HG03378 (cell line): ENCODE measurements around the gene HEATR5A.
"Not testable (repeated sequence)": the region's sequence is repeated elsewhere in the genome, so short reads cannot be mapped to it uniquely, and the experiment has no call there.

Experiments used
- ATAC-seq: cut with Tn5 transposase; IDR thresholded peaks from one replicate; pipeline ENCODE4 v1.9.1; 2021; ENCODE audit warnings: mild to moderate bottlenecking, moderate library complexity; ENCODE audit not compliant: unreplicated experiment

The HEATR5A gene

DNA sequence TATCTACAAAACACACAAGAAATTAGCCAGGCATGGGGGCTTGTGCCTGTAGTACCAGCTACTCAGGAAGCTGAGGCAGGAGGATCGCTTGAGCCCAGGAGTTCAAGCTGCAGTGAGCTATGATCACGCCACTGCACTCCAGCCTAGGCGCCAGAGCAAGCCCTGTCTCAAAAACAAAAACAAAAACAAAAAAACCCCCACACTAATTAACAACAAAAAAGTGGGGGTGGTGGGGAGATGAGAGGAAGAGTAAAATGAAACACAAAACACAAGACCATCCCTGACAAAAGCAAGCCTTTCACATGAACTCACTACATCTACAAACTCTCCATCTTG is 158.9 kb downstream of the HEATR5A start:
- no peak for ATAC-seq

DNA sequence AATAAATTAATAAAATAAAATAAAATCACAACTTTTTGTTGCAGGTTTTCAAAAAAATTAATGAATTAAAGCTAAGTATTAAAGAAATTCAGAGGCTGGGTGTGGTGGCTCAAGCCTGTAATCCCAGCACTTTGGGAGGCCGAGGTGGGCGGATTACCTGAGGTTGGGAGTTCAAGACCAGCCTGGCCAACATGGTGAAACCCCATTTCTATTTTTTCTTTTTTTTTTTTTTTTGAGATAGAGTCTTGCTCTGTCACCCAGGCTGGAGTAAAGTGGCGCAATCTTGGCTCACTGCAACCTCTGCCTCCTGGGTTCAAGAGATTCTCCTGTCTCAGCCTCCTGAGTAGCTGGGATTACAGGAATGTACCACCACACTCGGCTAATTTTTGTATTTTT is 161.3 kb downstream of the HEATR5A start:
- not testable (repeated sequence) for ATAC-seq

DNA sequence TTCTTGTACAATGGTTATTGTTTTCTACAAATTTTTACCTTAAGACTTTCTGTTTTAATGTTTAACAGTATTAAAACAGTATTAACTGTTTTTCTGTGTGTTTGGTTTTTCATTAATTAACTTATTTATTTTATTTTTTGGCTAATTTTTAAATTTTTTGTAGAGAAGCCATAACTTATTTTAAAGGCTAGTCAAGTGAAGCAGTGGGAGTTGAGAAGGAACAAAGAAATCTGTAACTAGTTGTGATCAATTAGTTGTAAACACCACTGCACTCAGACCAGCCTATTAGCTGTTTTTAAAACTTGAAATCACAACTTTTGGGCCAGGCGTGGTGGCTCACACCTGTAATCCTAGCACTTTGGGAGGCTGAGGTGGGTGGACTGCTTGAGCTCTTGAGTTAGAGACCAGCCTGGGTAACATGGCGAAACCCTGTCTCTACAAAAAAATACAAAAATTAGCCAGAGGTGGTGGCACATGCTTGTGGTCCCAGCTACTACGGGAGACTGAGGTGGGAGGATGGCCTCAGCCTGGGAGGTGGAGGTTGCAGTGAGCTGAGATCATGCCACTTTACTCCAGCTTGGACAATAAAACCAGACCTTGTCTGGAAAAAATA is 161.8 kb downstream of the HEATR5A start:
- ATAC-seq, result no peak

DNA sequence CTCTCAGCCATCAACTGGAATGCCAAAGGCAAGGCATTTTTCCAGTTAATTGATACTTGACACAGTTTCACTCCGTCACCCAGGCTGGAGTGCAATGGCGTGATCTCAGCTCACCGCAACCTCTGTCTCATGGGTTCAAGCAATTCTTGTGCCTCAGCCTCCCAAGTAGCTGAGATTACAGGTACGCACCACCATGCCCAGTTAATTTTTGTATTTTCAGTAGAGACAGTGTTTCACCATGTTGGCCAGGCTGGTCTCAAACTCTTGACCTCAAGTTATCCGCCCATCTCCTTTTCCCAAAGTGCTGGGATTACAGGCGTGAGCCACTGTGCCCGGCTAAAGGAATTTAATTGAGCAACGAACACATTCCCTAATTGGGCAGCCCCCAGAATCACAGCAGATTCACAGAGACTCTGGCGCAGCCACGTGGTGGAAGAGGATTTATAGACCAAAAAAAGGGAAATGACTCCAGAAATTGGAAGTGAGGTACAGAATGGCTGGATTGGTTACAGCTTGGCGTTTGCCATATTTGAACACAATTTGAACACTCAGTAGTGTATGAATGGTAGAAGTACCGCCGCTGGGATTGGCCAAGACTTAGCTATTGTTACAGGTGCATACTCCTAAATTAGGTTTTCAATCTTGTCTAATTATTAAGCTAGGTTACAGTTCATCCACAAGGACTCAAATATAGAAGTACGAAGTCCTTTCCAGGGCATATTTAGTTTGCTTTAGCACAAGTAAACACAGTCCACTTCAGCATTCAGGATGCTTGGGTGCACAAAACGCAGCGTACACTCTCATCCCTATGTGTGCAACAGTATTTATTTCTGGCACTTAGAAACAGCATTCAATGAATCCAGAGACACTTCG is 162.6 kb downstream of the HEATR5A start:
- ATAC-seq, result not testable (repeated sequence)

DNA sequence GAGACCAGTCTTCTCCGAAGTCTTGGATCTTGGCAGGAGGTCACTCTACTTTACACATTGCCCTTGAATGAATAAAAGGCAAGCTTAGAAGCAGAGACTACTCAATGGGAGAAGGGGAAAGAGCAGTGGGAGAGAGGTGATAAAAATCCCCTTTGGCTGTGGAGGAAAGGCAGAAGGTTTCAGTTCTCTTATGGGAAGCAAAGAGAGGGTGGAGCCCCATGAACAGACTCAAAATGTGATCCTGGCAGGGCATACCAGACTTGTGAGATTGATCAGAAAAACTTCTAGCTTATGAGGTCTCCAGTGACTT is 163.2 kb downstream of the HEATR5A start:
- no peak for ATAC-seq

DNA sequence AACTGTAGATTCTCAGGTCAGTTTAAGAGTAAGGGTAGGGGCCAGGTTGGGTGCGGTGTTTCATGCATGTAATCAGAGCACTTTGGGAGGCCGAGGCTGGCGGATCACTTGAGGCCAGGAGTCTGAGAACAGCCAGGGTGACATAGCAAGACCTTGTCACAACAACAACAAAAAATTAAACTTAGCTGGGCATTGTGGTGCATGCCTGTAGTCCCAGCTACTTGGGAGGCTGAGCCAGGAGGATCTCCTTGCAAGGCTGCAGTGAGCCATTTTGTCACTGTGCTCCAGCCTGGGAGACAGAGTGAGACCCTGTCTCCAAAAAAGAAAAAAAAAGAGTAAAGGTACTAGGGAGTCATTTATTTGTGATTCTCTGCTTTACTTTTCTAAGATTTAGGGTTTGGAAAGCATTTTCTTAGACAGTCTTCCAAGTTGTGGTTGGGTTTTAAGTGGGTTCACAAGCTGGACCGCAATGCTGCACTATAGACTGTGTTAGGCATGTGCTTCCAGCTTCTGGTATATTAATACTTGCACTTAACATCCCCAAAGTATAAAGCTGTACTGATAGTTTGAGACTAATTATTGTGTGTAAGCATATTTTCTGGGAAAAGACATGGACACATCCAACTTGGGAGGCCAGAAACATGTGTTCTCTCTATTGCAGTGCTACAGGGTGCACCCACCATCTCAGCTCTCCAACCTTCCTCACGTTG is 163.7 kb downstream of the HEATR5A start:
- no peak for ATAC-seq

DNA sequence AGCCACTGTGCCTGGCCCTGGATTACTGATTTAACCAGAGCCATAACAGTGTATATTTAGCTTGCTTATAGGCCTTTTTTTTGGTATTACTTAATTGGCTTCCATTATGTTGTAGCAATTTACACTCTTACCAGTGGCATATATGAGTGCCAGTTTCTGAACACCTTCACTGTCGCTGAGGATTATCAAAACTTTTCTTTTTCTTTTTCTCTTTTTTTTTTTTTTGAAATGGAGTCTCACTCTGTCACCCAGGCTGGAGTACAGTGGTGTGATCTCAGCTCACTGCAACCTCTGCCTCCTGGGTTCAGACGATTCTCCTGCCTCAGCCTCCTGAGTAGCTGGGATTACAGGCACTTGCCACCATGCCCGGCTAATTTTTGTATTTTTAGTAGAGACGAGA is 164.4 kb downstream of the HEATR5A start:
- ATAC-seq, result not testable (repeated sequence)

DNA sequence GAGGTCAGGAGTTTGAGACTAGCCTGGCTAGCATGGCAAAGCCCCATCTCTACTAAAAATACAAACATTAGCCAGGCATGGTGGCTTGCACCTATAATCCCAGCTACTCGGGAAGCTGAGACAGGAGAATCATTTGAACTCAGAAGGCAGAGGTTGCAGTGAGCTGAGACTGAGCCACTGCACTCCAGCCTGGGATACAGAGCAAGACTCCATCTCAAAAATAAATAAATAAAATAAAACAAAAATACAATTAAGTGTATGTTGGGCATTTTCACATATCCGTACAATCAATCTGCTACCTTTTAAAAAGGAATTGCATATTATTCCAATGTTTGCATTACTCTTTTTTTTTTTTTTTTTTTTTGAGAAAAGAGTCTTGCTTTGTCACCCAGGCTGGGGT is 165.1 kb downstream of the HEATR5A start:
- ATAC-seq, result no peak

DNA sequence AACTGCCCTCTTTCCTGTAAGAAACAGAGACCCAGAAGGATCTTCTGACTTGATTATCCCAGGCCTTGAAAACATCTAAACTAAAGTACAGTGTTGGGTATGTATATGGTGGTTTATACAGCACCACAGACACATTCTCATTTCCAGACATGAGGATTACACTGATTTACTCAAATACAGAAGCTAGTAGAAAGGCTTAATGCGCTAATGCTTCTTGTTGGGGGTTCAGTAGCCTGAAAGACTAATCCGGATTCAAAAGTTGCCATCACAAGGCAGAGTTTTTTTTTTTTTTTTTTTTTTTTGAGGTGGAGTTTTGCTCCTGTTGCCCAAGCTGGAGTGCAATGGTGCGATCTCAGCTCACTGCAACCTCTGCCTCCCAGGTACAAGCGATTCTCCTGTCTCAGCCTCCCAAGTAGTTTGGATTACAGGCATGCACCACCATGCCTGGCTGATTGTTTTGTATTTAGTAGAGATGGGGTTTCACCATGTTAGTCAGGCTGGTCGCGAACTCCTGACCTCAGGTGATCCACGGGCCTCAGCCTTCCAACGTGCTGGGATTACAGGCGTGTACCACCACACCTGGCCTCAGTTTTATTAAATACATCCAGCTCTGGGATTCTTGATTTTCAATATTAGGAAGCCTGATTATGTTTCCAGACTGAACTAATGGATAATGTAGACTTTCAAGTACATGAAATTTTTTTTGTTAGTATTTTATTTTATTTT is 166.4 kb downstream of the HEATR5A start:
- no peak for ATAC-seq

DNA sequence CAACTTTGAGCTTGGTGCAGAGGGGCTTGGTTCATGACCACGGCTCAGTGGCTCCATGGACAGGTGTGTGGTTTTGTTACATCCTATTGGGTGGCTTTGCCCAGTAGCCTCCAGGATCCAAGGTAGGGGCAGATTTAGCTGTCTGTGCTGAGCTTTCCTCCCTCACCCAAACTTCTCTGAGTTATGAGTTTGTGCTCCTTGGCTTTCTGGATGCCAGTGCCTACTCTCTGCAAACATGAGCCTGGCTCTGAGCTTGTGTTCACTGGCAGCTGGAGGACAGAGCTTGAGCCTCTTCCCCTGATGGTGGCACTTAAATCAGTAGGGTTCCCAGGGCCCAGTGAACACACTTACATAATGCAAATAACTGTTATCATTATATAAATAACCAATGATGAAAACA is 167.5 kb downstream of the HEATR5A start:
- no peak for ATAC-seq

DNA sequence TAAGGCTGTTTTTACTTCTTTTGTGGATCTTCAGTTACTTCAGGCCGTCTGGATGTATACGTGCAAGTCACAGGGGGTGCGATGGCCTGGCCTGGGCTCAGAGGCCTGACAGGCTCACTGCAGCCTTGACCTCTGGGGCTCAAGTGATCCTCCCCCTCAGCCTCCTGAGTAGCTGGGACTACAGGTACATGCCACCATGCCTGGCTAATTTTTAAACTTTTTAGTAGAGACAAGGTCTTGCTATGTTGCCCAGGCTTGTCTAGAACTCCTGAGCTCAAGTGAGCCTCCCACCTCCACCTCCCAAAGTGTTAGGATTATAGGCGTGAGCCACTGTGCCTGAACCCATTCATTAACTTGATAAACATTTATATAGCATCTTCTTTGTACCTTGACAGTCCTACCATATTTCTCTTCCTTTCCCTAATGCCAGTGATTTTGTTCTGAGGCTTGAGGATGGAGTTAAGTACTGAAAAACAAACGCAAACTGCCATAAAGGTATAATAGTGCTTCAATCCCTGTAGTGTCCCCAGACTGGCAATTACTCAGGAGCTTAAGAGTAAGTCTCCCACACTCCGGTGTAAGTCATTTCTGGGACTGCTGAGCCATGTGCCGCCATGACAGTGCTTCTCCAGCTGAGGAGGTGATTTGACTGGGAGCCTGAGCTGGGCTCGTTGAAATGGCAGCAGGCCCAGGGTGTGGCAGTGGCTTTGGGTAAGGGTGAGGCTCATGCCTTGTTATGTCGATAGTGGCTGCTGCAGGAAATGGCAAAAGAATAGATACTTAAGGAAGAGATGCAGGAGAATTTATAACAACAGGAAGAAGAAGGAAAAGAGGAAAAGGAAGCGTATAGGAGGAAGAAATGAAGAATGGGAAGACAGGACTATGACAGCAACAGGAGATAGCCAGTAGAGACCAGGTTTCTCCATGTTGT is 169.1 kb downstream of the HEATR5A start:
- no peak for ATAC-seq

DNA sequence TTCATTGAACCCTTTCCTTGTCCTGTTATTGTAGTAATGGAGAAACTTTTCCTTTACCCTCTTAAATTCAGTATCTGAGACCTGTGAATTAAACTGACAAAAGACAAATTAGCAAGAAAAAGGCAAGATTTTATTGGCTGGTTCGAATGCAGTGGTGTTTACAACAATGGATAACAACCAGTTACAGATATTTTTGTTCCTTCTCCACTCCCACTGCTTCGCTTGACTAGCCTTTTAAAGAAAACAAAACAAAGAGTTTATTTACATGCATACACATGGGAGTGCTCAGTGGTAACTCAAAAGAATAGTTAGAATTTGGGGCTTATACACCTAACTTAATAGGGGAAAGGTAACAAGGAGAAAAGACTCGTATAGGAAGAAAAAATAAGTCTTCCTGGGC is 175.7 kb downstream of the HEATR5A start:
- no peak for ATAC-seq

DNA sequence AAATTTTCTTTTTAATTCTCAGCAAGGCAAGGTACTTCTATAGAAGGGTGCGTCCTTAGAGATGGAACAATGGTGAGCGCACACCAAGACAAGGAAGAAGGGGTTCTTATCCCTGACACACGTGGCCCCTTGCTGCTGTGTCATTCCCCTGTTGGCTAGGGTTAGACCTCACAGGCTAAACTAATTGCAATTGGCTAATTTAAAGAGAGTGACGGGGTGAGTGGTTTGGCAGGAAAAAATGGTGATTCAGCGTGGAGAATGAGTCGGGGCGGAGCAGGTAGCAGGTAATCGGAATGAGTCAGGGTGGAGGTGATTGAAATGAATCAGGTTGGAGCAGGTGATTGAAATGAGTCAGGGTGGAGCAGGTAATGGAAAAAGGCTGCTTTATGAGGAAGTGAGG is 176.5 kb downstream of the HEATR5A start:
- ATAC-seq, result no peak

DNA sequence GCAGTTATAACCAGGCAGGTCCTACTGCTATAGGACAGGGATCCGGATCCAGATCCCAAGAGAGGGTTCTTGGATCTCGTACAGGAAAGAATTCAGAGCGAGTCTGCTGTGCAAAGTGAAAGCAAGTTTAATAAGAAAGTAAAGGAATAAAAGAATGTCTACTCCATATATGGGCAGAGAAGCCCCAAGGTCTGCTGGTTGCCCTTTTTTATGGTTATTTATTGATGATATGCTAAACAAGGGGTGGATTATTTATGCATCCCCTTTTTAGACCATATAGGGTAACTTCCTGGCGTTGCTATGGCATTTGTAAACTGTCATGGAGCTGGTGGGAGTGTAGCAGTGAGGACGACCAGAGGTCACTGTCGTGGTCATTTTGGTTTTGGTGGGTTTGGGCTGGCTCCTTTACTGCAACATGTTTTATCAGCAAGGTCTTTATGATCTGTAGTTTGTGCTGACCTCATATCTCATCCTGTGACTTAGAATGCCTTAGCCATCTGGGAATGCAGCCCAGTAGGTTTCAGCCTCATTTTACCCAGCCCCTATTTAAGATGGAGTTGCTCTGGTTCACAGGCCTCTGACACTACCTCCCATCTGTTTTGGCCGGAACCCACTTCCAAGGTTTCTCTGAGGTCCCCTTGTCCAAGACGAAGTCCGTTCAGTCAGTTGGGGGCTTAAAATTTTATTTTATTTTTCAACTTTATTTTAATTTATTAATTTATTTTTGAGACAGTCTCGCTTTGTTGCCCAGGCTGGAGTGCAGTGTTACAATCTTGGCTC is 178.0 kb downstream of the HEATR5A start:
- not testable (repeated sequence) for ATAC-seq
